B cell (primary cell): ENCODE results near the gene CLASP1. TPM values are rescaled to one million over a fixed set of nuclear protein-coding genes. Genes with fewer than 3 reads are reported as not detected.

ENCODE experiments used
- ATAC-seq: fragments of 200-7000 bp; cut with Tn5 transposase; one replicate; pipeline ENCODE4 v1.10.0; 2021; ENCODE audit warnings: low read depth, mild to moderate bottlenecking, moderate number of reproducible peaks, moderate library complexity
- CTCF ChIA-PET: fragments of 350-600 bp; sonication (Branson Sonifier 250); formaldehyde crosslinking; loops from one replicate; lab custom pipeline; 2021; ENCODE audit warnings: antibody characterized with exemption, inconsistent platforms; lab: Charles Lee
- POLR2A ChIA-PET: fragments of 350-600 bp; sonication (Branson Sonifier 250); formaldehyde crosslinking; loops from one replicate; lab custom pipeline; 2021; ENCODE audit warnings: antibody characterized with exemption; lab: Charles Lee
- DNase-seq: peaks from one replicate; pipeline ENCODE4 v3.0.0; 2013
- H2AFZ ChIP-seq: 2 replicates; pipeline ENCODE4 v1.6.1; 2012; ENCODE audit warnings: mild to moderate bottlenecking, low read depth, low read length; ENCODE audit not compliant: insufficient read depth, poor library complexity, severe bottlenecking
- H3K27ac ChIP-seq, 2 donors: 1 replicate in 1 of 2; 2 replicates in 1 of 2; pipeline ENCODE4 v1.5.1; 2012 to 2013; ENCODE audit warnings: low read length in 2 of 2, mild to moderate bottlenecking in 2 of 2, moderate library complexity in 1 of 2
- H3K27me3 ChIP-seq, 4 experiments: fragments of 200-600 bp in 1 of 4; sonication (generic) in 1 of 4; replicated peaks in 1 of 4; 1 replicate in 2 of 4; 2 replicates in 2 of 4; pipeline versions ENCODE4 v1.6.1 to v1.7.0; 2013 to 2016; ENCODE audit warnings: low read length in 3 of 4, mild to moderate bottlenecking in 2 of 4, mixed read lengths in 1 of 4, moderate library complexity in 1 of 4; ENCODE audit not compliant: insufficient read depth in 4 of 4, control insufficient read depth in 3 of 4; ENCODE audit errors: control extremely low read depth in 1 of 4
- H3K36me3 ChIP-seq, 2 experiments: replicated peaks in 1 of 2; 1 replicate in 1 of 2; 2 replicates in 1 of 2; pipeline versions ENCODE4 v1.6.1 to v1.7.1; 2013; ENCODE audit warnings: low read length in 1 of 2; ENCODE audit not compliant: insufficient read depth in 2 of 2, control insufficient read depth in 1 of 2; ENCODE audit errors: control extremely low read depth in 1 of 2, extremely low read depth in 1 of 2
- H3K4me1 ChIP-seq, 2 donors: fragments of 200-600 bp in 1 of 2; sonication (generic) in 1 of 2; 1 replicate in 1 of 2; 2 replicates in 1 of 2; pipeline versions ENCODE4 v1.5.1 to v1.6.1; 2013 to 2017; ENCODE audit warnings: low read length in 2 of 2; ENCODE audit not compliant: control insufficient read depth in 2 of 2, insufficient read depth in 2 of 2
- H3K4me2 ChIP-seq: replicated peaks from 2 replicates; pipeline ENCODE3; 2012; ENCODE audit warnings: mild to moderate bottlenecking, low read depth, low read length; ENCODE audit not compliant: poor library complexity, severe bottlenecking
- H3K4me3 ChIP-seq, 5 experiments: fragments of 200-600 bp in 1 of 5; sonication (generic) in 1 of 5; 1 replicate in 3 of 5; 2 replicates in 2 of 5; pipeline versions ENCODE4 v1.5.1 to v1.7.0; 2011 to 2016; ENCODE audit warnings: low read length in 4 of 5, mild to moderate bottlenecking in 4 of 5, low read depth in 2 of 5, control low read depth in 1 of 5, moderate library complexity in 1 of 5; ENCODE audit not compliant: insufficient read depth in 1 of 5; ENCODE audit errors: control extremely low read depth in 1 of 5, extremely low read depth in 1 of 5
- H3K79me2 ChIP-seq: fragments of 200-600 bp; sonication (generic); one replicate; pipeline ENCODE4 v1.6.0; 2016; ENCODE audit warnings: low read length; ENCODE audit not compliant: control insufficient read depth, insufficient read depth
- H3K9ac ChIP-seq: fragments of 200-600 bp; sonication (generic); 2 replicates; pipeline ENCODE4 v1.6.1; 2017; ENCODE audit warnings: mild to moderate bottlenecking, low read length, moderate library complexity
- H3K9me3 ChIP-seq, 3 donors: one replicate each; pipeline versions ENCODE4 v1.6.1 to v1.7.1; 2013; ENCODE audit warnings: low read length in 2 of 3; ENCODE audit not compliant: control insufficient read depth in 2 of 3, insufficient read depth in 1 of 3; ENCODE audit errors: control extremely low read depth in 1 of 3
- H4K20me1 ChIP-seq: 2 replicates; pipeline ENCODE4 v1.6.0; 2012; ENCODE audit warnings: mild to moderate bottlenecking, low read length; ENCODE audit not compliant: insufficient read depth, control insufficient read depth, poor library complexity, severe bottlenecking
- H3K27ac Mint-ChIP-seq: one replicate; pipeline ENCODE4 v1.8.0; 2021; ENCODE audit warnings: mixed read lengths
- H3K27me3 Mint-ChIP-seq: one replicate; pipeline ENCODE4 v1.8.0; 2021; ENCODE audit warnings: mixed read lengths
- H3K4me1 Mint-ChIP-seq: one replicate; pipeline ENCODE4 v1.8.0; 2021; ENCODE audit warnings: mixed read lengths
- H3K4me3 Mint-ChIP-seq: one replicate; pipeline ENCODE4 v1.8.0; 2021; ENCODE audit warnings: mixed read lengths
- H3K9me3 Mint-ChIP-seq: one replicate; pipeline ENCODE4 v1.8.0; 2022; ENCODE audit warnings: mixed read lengths; ENCODE audit not compliant: insufficient read depth
- CTCF ChIP-seq: fragments of 200-600 bp; IDR thresholded peaks from one replicate; pipeline ENCODE4 v1.8.0; 2022; ENCODE audit warnings: antibody characterized with exemption, mild to moderate bottlenecking
- EZH2 ChIP-seq: IDR thresholded peaks from 2 replicates; pipeline ENCODE4 v1.6.1; 2012; ENCODE audit warnings: borderline replicate concordance, low read depth, mild to moderate bottlenecking, moderate library complexity, low read length; ENCODE audit not compliant: insufficient read depth, poor library complexity, severe bottlenecking
- WGBS: methylation state at CpG from one replicate; pipeline ENCODE4 v1.1.5; 2013; ENCODE audit warnings: missing lambda C conversion rate; ENCODE audit not compliant: insufficient coverage; 5-methylcytosine and 5-hydroxymethylcytosine counted together
- intact Hi-C: fragments of 100-400 bp; cut with micrococcal nuclease; formaldehyde crosslinking; loops from one replicate; pipeline ENCODE4 v1.10.0; 2022
- polyA plus RNA-seq: library from polyadenylated mRNA; depleted of rRNA; stranded (reverse); fragments of >200 nt; gene quantifications from 2 replicates; pipeline ENCODE4 v1.2.3, GENCODE V29; 2012
- total RNA-seq, 2 donors: library from RNA; stranded (reverse); fragments of 120-200 nt in 1 of 2; gene quantifications; 1 replicate in 1 of 2; 2 replicates in 1 of 2; pipeline versions ENCODE4 v1.2.3 to v1.2.4, GENCODE V29; 2013 to 2022

CLASP1 gene
- total and polyA plus RNA-seq, 2 donors (not counting 1 experiment from before 2014, with no cell fraction given), result 8.7 to 88.0 TPM

- Histone ChIP-seq H3K36me3 (peaks cover 4 to 71% of the 10 kb centered on the region in 2 experiments), H3K4me3 (no peak overlapping the region), H2AFZ (no peak overlapping the region), H3K9ac (no peak overlapping the region), H3K9me3 (no peaks in the 10 kb centered on the region), H3K27ac (no peak overlapping the region), H3K4me1 (no peaks in the 10 kb centered on the region), H3K27me3 (no peaks in the 10 kb centered on the region), H3K4me2 (no peak overlapping the region), H4K20me1 (no peaks in the 10 kb centered on the region), H3K79me2 (no peaks in the 10 kb centered on the region)
- POLR2A ChIA-PET, result no interaction called here
- 95% methylated on average over 5 of the region's 6 CpGs for WGBS
- no peak overlapping the region for H3K27ac Mint-ChIP-seq
- intact Hi-C loops, result no loop called here
- no peak overlapping the region for H3K4me3 Mint-ChIP-seq
- TF ChIP-seq EZH2 (no peak), CTCF (no peak)
- DNase-seq (no peak), ATAC-seq (no peak)
- CTCF ChIA-PET, result no interaction called here
- H3K9me3 Mint-ChIP-seq, result no peaks in the 10 kb centered on the region
- H3K27me3 Mint-ChIP-seq, result no peaks in the 10 kb centered on the region
- H3K4me1 Mint-ChIP-seq, result no peaks in the 10 kb centered on the region
Observed at GRCh38 chr2:121346407-121346806, 302.9 kb downstream of the CLASP1 start.

- Histone ChIP-seq H4K20me1 (no peaks in the 10 kb centered on the region), H3K4me1 (no peaks in the 10 kb centered on the region), H3K4me2 (no peak overlapping the region), H3K27ac (no peak overlapping the region), H3K9ac (no peak overlapping the region), H3K9me3 (no peaks in the 10 kb centered on the region), H3K36me3 (peaks cover 4 to 72% of the 10 kb centered on the region in 2 experiments), H2AFZ (no peak overlapping the region), H3K27me3 (no peaks in the 10 kb centered on the region), H3K4me3 (no peak overlapping the region), H3K79me2 (no peaks in the 10 kb centered on the region)
- Mint-ChIP-seq H3K4me3 (no peak overlapping the region), H3K27ac (no peak overlapping the region), H3K4me1 (no peaks in the 10 kb centered on the region), H3K9me3 (no peaks in the 10 kb centered on the region), H3K27me3 (no peaks in the 10 kb centered on the region)
- intact Hi-C loops, result no loop called here
- ChIA-PET POLR2A (no interaction called here), CTCF (no interaction called here)
- no peak for TF ChIP-seq EZH2
- DNase-seq (no peak), ATAC-seq (no peak)
- no CpG with 5 or more reads among the region's 3 CpGs for WGBS
Observed at GRCh38 chr2:121345887-121346286, 303.4 kb downstream of the CLASP1 start.
